Stomach (tissue), 4 donors: Measurements from ENCODE around the gene ANKRD12.

Experiments used
- CTCF ChIP-seq, 7 experiments: fragments of 450-650 bp in 4 of 7; fragments of 200-600 bp in 3 of 7; sonication (generic) in 3 of 7; IDR thresholded peaks; one replicate each; pipeline ENCODE4 v1.5.1; 2016 to 2019; ENCODE audit warnings: antibody characterized with exemption in 7 of 7, control low read depth in 2 of 7, mild to moderate bottlenecking in 1 of 7
- POLR2A ChIP-seq, 4 donors: fragments of 450-650 bp; IDR thresholded peaks; one replicate each; pipeline ENCODE4 v1.6.1; 2016; ENCODE audit warnings: antibody characterized with exemption in 4 of 4, control low read depth in 2 of 4, mild to moderate bottlenecking in 1 of 4, moderate library complexity in 1 of 4
- POLR2AphosphoS5 ChIP-seq, 3 donors: sonication (generic); formaldehyde crosslinking; IDR thresholded peaks; one replicate each; pipeline ENCODE4 v1.6.1; 2016; ENCODE audit warnings: antibody characterized with exemption in 3 of 3

DNA sequence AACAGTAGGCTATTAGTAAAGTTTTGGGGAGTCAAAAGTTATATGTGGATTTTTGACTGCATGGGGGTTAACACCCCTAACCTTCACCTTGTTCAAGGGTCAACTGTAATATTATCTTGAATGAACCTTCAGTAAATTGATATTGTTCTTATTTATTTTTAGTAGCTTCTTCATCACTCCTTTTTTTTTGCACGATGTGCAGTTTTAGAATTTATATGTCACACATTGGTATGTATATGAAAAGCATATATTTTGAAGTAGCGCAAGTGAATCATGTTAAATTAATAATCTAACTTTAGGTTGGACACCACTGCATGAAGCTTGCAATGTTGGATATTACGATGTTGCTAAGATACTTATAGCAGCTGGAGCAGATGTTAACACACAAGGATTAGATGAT, 79.9 kb downstream of the ANKRD12 start:
- TF ChIP-seq POLR2AphosphoS5 (IDR thresholded peaks at IDR 0.05) = no peak
- TF ChIP-seq CTCF (IDR thresholded peaks at IDR 0.05) = no peak
- TF ChIP-seq POLR2A (IDR thresholded peaks at IDR 0.05) = no peak
